ENCODE measurements around the gene EIF4E. TPM values are rescaled to one million over a fixed set of nuclear protein-coding genes. Genes with fewer than 3 reads are reported as not detected.

The EIF4E gene, protein sequence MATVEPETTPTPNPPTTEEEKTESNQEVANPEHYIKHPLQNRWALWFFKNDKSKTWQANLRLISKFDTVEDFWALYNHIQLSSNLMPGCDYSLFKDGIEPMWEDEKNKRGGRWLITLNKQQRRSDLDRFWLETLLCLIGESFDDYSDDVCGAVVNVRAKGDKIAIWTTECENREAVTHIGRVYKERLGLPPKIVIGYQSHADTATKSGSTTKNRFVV
- total RNA-seq (100 to 1,000 TPM in 1 of 2 donors, 10 to 100 TPM in 1; 59.6 to 121 TPM), polyA plus RNA-seq (10 to 100 TPM; 10.4 to 56.0 TPM)
- long read RNA-seq, donor 1, full-length matches to known transcripts, result 34 of 34 reads
- long read RNA-seq, donor 1, partial matches to known transcripts, result 0 of 34 reads
- long read RNA-seq, donor 1, other reads (novel, unspliced or antisense), result 0 of 34 reads
- long read RNA-seq, donor 2, full-length matches to known transcripts, result 10 of 10 reads
- long read RNA-seq, donor 2, partial matches to known transcripts, result 0 of 10 reads
- long read RNA-seq, donor 2, other reads (novel, unspliced or antisense), result 0 of 10 reads
- long read RNA-seq, donor 3, full-length matches to known transcripts, result 15 of 20 reads
- long read RNA-seq, donor 3, partial matches to known transcripts, result 5 of 20 reads
- long read RNA-seq, donor 3, other reads (novel, unspliced or antisense), result 0 of 20 reads
- long read RNA-seq, donor 4, full-length matches to known transcripts, result 12 of 12 reads
- long read RNA-seq, donor 4, partial matches to known transcripts, result 0 of 12 reads
- long read RNA-seq, donor 4, other reads (novel, unspliced or antisense), result 0 of 12 reads
- long read RNA-seq, donor 5, full-length matches to known transcripts, result 47 of 47 reads
- long read RNA-seq, donor 5, partial matches to known transcripts, result 0 of 47 reads
- long read RNA-seq, donor 5, other reads (novel, unspliced or antisense), result 0 of 47 reads

DNA sequence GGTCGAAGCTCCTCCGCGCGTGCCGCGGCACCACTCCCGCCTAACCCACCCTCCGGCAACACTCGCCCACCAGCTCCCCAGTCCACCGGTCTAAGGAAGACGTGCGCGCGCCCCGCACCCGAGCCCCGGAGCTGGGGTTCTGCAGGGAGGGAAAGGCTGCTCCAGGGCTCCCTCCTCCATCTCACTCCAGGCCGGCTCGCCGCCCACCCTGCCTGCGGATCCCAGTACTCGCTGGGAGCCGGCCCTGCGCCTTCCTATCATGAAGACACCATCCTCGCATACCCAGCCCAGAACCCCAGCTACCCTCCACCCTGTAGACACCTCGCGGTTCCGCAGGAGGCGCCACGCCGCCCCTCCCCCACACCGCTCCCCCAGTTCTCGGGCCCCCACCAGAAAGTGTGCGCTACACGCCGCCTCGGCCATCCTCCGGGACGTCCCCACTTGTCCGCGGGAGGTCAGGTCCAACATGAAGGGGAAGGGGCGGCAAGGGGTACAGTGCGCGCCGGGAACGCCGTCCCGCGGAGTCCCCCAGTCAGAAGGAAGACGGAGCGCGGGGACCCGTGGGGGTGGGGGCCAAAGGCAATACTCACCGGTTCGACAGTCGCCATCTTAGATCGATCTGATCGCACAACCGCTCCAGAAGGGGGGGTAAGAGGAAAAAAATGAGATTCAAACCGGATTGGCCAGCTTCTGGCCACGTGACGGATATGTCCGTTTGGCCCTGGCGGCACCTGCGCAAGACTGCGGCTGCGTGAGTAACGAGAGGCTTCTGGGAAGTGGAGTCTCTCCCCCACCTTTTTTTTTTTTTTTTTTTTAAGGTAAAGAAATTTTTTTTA, at the start of gene EIF4E:
EIF4E (minus strand) TSS at position 629 of the 836 bp plus-strand sequence; CDS start at position 608, 21 bp downstream.
- DNase-seq (peak; percentile 98 to 99 (median 99)), ATAC-seq (ENCODE audit: insufficient read depth, low FRiP score) (peak; percentile 89)
- Histone ChIP-seq H3K9me3 (ENCODE audit: control insufficient read depth in 4 of 4, insufficient read depth in 3 of 4, low read length in 3 of 4) (no peaks in the 10 kb centered on the region), H3K9ac (ENCODE audit: insufficient read depth in 1 of 2, low read length in 2 of 2) (peak within 1 kb of the TSS; percentile 74 to 99), H3K4me3 (peak within 1 kb of the TSS; percentile 76), H3K4me1 (ENCODE audit: control insufficient read depth in 5 of 5, insufficient read depth in 5 of 5, low read length in 5 of 5) (peaks cover 0 to 7% (median 5%) of the 10 kb centered on the region in 5 donors), H3K27ac (ENCODE audit: low read depth in 1 of 2, low read length in 1 of 2) (peak within 1 kb of the TSS; percentile 95 to 99), H3K36me3 (ENCODE audit: control insufficient read depth in 4 of 4, insufficient read depth in 4 of 4, low read length in 4 of 4) (peaks cover 0 to 11% (median 2%) of the 10 kb centered on the region in 4 donors), H3K27me3 (ENCODE audit: control insufficient read depth in 3 of 3, insufficient read depth in 3 of 3, low read length in 2 of 3) (no peaks in the 10 kb centered on the region)
- 0 to 1% methylated on average over 65 to 68 of the region's 68 CpGs for WGBS, 2 donors
- TF ChIP-seq, protein P1, sequence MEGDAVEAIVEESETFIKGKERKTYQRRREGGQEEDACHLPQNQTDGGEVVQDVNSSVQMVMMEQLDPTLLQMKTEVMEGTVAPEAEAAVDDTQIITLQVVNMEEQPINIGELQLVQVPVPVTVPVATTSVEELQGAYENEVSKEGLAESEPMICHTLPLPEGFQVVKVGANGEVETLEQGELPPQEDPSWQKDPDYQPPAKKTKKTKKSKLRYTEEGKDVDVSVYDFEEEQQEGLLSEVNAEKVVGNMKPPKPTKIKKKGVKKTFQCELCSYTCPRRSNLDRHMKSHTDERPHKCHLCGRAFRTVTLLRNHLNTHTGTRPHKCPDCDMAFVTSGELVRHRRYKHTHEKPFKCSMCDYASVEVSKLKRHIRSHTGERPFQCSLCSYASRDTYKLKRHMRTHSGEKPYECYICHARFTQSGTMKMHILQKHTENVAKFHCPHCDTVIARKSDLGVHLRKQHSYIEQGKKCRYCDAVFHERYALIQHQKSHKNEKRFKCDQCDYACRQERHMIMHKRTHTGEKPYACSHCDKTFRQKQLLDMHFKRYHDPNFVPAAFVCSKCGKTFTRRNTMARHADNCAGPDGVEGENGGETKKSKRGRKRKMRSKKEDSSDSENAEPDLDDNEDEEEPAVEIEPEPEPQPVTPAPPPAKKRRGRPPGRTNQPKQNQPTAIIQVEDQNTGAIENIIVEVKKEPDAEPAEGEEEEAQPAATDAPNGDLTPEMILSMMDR (IDR thresholded peaks at IDR 0.05; ENCODE audit: control extremely low read depth, extremely low read depth), result no peak

DNA sequence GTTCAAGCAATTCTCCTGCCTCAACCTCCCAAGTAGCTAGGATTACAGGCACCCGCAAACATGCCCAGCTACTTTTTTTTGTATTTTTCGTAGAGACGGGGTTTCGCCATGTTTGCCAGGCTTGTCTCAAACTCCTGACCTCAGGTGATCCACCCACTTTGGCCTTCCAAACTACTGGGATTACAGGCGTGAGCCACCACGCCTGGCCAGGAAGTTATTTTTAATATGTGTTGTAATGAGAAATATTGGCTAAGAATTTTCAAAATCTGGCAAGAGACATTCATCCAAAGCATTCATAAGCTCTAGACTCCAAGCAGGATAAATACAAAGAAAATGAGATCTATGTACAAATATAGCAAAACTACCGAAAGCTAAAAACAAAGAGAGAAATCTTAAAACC, 48.6 kb upstream of the EIF4E start:
- 85% methylated on average over 7 of the region's 7 CpGs for WGBS, 2 donors
- H3K9me3 ChIP-seq (ENCODE audit: control insufficient read depth in 4 of 4, insufficient read depth in 3 of 4, low read length in 3 of 4), result no peaks in the 10 kb centered on the region
- H3K27ac ChIP-seq (ENCODE audit: low read depth in 1 of 2, low read length in 1 of 2), result no peak overlapping the region
- no peaks in the 10 kb centered on the region for H3K4me1 ChIP-seq (ENCODE audit: control insufficient read depth in 5 of 5, insufficient read depth in 5 of 5, low read length in 5 of 5)
- DNase-seq (no peak), ATAC-seq (ENCODE audit: insufficient read depth, low FRiP score) (no peak)
- H3K4me3 ChIP-seq, result no peak overlapping the region
- H3K9ac ChIP-seq (ENCODE audit: insufficient read depth in 1 of 2, low read length in 2 of 2), result no peak overlapping the region
- no peaks in the 10 kb centered on the region for H3K36me3 ChIP-seq (ENCODE audit: control insufficient read depth in 4 of 4, insufficient read depth in 4 of 4, low read length in 4 of 4)
- TF ChIP-seq, protein P1 (IDR thresholded peaks at IDR 0.05; ENCODE audit: control extremely low read depth, extremely low read depth), result no peak
- H3K27me3 ChIP-seq (ENCODE audit: control insufficient read depth in 3 of 3, insufficient read depth in 3 of 3, low read length in 2 of 3), result no peaks in the 10 kb centered on the region

DNA sequence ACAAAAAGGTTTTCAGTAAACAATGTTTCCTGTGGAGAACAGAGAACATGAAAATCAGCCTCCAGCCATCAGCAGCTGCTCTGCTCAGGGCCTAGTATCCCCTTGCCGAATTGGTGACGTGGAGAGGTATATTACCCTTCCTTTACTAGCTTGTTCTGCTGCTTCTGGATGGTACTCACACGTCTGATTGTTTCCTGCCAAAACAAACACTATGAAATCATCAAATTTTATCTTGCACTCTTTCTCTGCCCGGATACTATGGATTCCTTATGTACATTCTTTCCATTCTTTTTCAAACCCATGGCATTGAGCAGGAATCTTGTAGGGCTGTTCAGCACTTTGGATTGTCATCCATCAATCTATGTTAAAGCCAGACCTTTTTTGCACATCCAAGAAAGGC, 47.8 kb upstream of the EIF4E start:
- Histone ChIP-seq H3K27ac (ENCODE audit: low read depth in 1 of 2, low read length in 1 of 2) (no peak overlapping the region), H3K27me3 (ENCODE audit: control insufficient read depth in 3 of 3, insufficient read depth in 3 of 3, low read length in 2 of 3) (no peaks in the 10 kb centered on the region), H3K4me1 (ENCODE audit: control insufficient read depth in 5 of 5, insufficient read depth in 5 of 5, low read length in 5 of 5) (no peaks in the 10 kb centered on the region), H3K36me3 (ENCODE audit: control insufficient read depth in 4 of 4, insufficient read depth in 4 of 4, low read length in 4 of 4) (no peaks in the 10 kb centered on the region), H3K9me3 (ENCODE audit: control insufficient read depth in 4 of 4, insufficient read depth in 3 of 4, low read length in 3 of 4) (no peaks in the 10 kb centered on the region), H3K9ac (ENCODE audit: insufficient read depth in 1 of 2, low read length in 2 of 2) (no peak overlapping the region), H3K4me3 (no peak overlapping the region)
- WGBS, 2 donors, result 66 to 72% methylated on average over 4 of the region's 4 CpGs
- DNase-seq, result no peak
- ATAC-seq (ENCODE audit: insufficient read depth, low FRiP score), result no peak
- TF ChIP-seq, protein P1 (IDR thresholded peaks at IDR 0.05; ENCODE audit: control extremely low read depth, extremely low read depth), result no peak
